ENCODE results near the gene SELPLG.

DNA sequence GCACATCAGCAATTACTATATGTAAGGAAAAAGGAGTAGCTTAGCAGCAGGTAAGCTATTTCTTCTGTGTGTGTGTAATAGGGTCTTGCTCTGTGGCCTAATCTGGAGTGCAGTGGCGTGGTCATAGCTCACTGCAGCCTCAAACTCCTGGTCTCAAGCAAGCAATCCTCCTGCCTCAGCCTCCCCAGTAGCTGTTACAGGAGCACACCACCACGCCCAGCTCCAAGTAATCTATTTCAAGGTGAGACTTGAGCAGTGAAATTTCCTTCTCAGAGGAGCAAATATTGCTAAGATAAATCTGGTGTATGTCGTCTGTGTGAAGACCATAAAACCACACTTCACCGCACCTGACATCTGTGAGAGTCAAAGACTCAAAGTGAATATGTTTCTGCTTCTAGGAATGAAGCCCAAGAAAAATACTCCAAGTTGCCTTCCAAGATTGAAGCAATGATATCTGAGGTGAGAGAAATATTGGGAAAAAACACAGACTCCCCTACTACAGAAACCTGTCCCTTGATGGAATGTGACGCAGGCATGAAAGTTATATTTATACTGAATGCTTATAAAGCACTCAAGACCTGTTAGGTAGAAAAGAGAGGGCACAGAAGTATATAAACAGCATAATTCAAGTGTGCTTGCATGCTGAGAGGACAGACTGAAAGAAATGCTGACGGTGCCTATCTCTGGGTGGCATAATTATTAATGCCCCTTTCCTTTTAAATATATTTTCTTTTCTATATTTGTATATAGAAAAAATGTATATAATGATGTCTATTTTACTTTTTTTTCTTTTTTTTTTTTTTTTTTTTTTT, 2.5 kb upstream of the SELPLG start:
- no peak for TF ChIP-seq POLR2A (IDR thresholded peaks at IDR 0.05; ENCODE audit: low read depth, low read length)
- TF ChIP-seq POLR2AphosphoS5 (IDR thresholded peaks at IDR 0.05; ENCODE audit: low read depth, low read length), result no peak; the same call in 1 of the 2 replicates
- TF ChIP-seq TAF1 (IDR thresholded peaks at IDR 0.05; ENCODE audit: low read depth, low read length), result no peak
- TF ChIP-seq POU2F2 (IDR thresholded peaks at IDR 0.05; ENCODE audit: low read depth, low read length), result no peak
- TF ChIP-seq SPI1 (IDR thresholded peaks at IDR 0.05; ENCODE audit: low read depth, low read length), result no peak
- no peak for TF ChIP-seq PAX5 (IDR thresholded peaks at IDR 0.05; ENCODE audit: insufficient read depth, low read length, severe bottlenecking)

Measured in GM12891 (cell line).